Dermis lymphatic vessel endothelial cell (primary cell): Measurements from ENCODE around the gene PTPN7. TPM values are rescaled to one million over a fixed set of nuclear protein-coding genes. Genes with fewer than 3 reads are reported as not detected.

ENCODE experiments used
- total RNA-seq: library from RNA; depleted of rRNA; stranded (reverse); fragments of >200 nt; gene quantifications from 2 replicates; pipeline ENCODE4 v1.2.1, GENCODE V29; 2014

Gene PTPN7
- not detected in 2 replicates for total RNA-seq

GRCh38 chr1:202160377-202160940 lies at the start of gene PTPN7:
TSS of gene PTPN7 (minus strand) at chr1:202160602. CDS start at chr1:202159402, 1,200 bp downstream.

GRCh38 chr1:202193614-202194327 lies 33.4 kb upstream of the PTPN7 start, which contains the start of gene LGR6:
TSS of gene LGR6 (plus strand) at chr1:202193799. CDS start at chr1:202193990, 191 bp downstream.

DNA sequence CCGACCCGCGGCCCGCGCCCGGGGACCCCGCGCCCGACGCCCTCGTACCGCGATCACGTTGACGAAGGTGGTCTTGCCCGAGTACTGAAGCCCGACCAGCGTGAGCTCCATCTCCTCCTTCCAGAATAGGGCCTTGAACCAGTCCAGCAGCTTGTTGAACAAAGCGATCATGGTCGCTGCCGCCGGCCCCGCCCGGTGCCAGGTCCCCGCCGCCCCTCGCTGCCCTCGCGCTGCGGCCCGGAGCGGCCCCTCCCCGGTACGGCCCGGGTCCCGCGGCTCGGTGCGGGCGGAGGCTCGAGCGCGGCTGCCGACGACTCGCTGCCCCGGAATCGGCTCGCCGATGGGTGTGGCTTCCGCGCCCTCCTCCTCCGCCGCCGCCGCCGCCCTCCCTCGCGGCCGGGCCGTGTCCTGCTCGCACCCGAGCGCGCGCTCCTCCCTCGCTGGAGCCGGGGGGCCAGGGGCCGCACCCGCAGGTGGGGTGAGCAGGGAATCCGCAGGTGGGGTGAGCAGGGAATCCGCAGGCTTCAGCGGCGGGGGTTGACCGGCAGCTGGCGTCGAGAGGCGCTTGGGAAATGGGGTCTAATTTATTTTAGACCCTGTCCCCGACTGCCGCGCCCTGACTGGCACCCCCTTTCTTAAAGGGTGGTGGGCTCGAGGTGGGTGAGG lies 15.9 kb downstream of the PTPN7 start, which contains the start of gene ARL8A:
Gene ARL8A (minus strand): TSS at position 336 of the 666 bp plus-strand sequence. CDS start 165 bp downstream, at position 171.

DNA sequence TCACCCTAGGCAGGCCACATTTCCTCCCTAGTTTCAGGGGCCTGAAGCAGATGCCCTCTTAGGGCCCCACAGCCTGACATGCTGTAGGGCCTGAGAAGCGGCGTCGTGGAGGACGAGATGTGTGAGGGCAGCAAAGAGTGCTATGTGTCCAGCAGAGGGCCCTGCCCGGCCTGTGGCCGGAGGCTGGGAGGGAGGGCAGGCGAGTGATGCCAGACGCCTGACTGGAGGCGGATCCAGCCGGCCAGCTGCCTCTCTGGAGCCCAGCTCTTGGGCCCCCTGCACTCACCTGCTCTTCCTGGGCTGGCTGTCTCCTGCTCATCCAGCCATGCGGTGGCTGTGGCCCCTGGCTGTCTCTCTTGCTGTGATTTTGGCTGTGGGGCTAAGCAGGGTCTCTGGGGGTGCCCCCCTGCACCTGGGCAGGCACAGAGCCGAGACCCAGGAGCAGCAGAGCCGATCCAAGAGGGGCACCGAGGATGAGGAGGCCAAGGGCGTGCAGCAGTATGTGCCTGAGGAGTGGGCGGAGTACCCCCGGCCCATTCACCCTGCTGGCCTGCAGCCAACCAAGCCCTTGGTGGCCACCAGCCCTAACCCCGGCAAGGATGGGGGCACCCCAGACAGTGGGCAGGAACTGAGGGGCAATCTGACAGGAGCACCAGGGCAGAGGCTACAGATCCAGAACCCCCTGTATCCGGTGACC lies 37.6 kb downstream of the PTPN7 start, which contains the start of gene GPR37L1:
Gene GPR37L1 (plus strand): TSS at position 279 of the 697 bp plus-strand sequence. CDS start 47 bp downstream, at position 326.

Other genes with a start within 250 kb of the PTPN7 start
- gene LMOD1, start 214.1 kb downstream of the PTPN7 start, total RNA-seq = 0.11 TPM in 1 of 2 replicates, not detected in the other
- 49.0 and 50.1 TPM in 2 replicates for gene TIMM17A, start 205.1 kb downstream of the PTPN7 start, total RNA-seq
- 26.0 and 33.6 TPM in 2 replicates for gene RNPEP, start 178.0 kb downstream of the PTPN7 start, total RNA-seq
- under 0.01 and 0.09 TPM in 2 replicates for gene ELF3, start 150.0 kb downstream of the PTPN7 start, total RNA-seq
- gene GPR37L1, start 37.7 kb downstream of the PTPN7 start, total RNA-seq = not detected in 2 replicates
- 22.3 and 23.8 TPM in 2 replicates for gene ARL8A, start 15.9 kb downstream of the PTPN7 start, total RNA-seq
- not detected in 2 replicates for gene LGR6, start 33.2 kb upstream of the PTPN7 start, total RNA-seq
- 5.0 and 5.2 TPM in 2 replicates for gene UBE2T, start 181.3 kb upstream of the PTPN7 start, total RNA-seq
- gene PPP1R12B, start 188.1 kb upstream of the PTPN7 start, total RNA-seq = 4.3 and 8.2 TPM in 2 replicates